ENCODE measurements around the gene GSK3A.

GRCh38 chr19:42254850-42255765, 12.7 kb upstream of the GSK3A start, which contains the start of gene ERF:
- TF ChIP-seq STAT6 (CRISPR knock-in tag; conservative IDR thresholded peaks at IDR 0.05; ENCODE audit: low read depth): no peak
- no peak for TF ChIP-seq E2F4 (CRISPR knock-in tag; IDR thresholded peaks at IDR 0.05; ENCODE audit: borderline replicate concordance, low read depth)
- TF ChIP-seq PREB (CRISPR knock-in tag; IDR thresholded peaks at IDR 0.05; ENCODE audit: borderline replicate concordance): no peak
- no peak for TF ChIP-seq CTCF (IDR thresholded peaks at IDR 0.05)
- no peak for TF ChIP-seq IRF2 (CRISPR knock-in tag; IDR thresholded peaks at IDR 0.05; ENCODE audit: borderline replicate concordance, low read depth)
- no peak for TF ChIP-seq FOXJ3 (CRISPR knock-in tag; IDR thresholded peaks at IDR 0.05; ENCODE audit: borderline replicate concordance)
- TF ChIP-seq ZNF281 (CRISPR knock-in tag; IDR thresholded peaks at IDR 0.05): no peak
- TF ChIP-seq NR2C2 (CRISPR knock-in tag; IDR thresholded peaks at IDR 0.05): no peak
- TF ChIP-seq FOXP1 (CRISPR knock-in tag; IDR thresholded peaks at IDR 0.05; ENCODE audit: borderline replicate concordance): no peak

Data from WTC11 (cell line).